Esophagus squamous epithelium (tissue), 5 donors: Measurements from ENCODE around the gene SUPT20H. TPM values are rescaled to one million over a fixed set of nuclear protein-coding genes. Genes with fewer than 3 reads are reported as not detected.

Source experiments
- DNase-seq: peaks from one replicate; lab custom pipeline; 2025; lab: John Stamatoyannopoulos, UW
- H3K27ac ChIP-seq, 4 donors: fragments of 200-600 bp; sonication (generic); one replicate each; pipeline ENCODE4 v1.5.1; 2016 to 2019; ENCODE audit warnings: mild to moderate bottlenecking in 1 of 4
- H3K27me3 ChIP-seq, 4 donors: fragments of 200-600 bp; sonication (generic); 1 replicate in 3 of 4; 2 replicates in 1 of 4; pipeline versions ENCODE4 v1.5.1 to v1.6.0; 2017 to 2021; ENCODE audit warnings: antibody characterized with exemption in 1 of 4
- H3K36me3 ChIP-seq, 3 donors: fragments of 200-600 bp; sonication (generic); one replicate each; pipeline ENCODE4 v1.5.1; 2016 to 2019
- H3K4me1 ChIP-seq, 3 donors: fragments of 200-600 bp; sonication (generic); one replicate each; pipeline ENCODE4 v1.5.1; 2017 to 2019
- H3K4me3 ChIP-seq, 4 donors: fragments of 200-600 bp; sonication (generic); 1 replicate in 3 of 4; 2 replicates in 1 of 4; pipeline ENCODE4 v1.5.1; 2016 to 2019; ENCODE audit warnings: mild to moderate bottlenecking in 2 of 4, moderate library complexity in 1 of 4
- H3K9me3 ChIP-seq, 3 donors: fragments of 200-600 bp; sonication (generic); one replicate each; pipeline ENCODE4 v1.5.1; 2016 to 2019
- CTCF ChIP-seq, 6 experiments: fragments of 450-650 bp in 4 of 6; fragments of 200-600 bp in 2 of 6; sonication (generic) in 2 of 6; IDR thresholded peaks; one replicate each; pipeline ENCODE4 v1.5.1; 2016 to 2019; ENCODE audit warnings: antibody characterized with exemption in 6 of 6, mild to moderate bottlenecking in 4 of 6, moderate library complexity in 4 of 6
- POLR2A ChIP-seq, 4 donors: fragments of 450-650 bp; IDR thresholded peaks; one replicate each; pipeline ENCODE4 v1.6.1; 2017; ENCODE audit warnings: antibody characterized with exemption in 4 of 4, mild to moderate bottlenecking in 4 of 4, moderate library complexity in 3 of 4
- WGBS, 2 donors: methylation state at CpG; one replicate each; pipeline ENCODE4 v1.1.5; 2018; 5-methylcytosine and 5-hydroxymethylcytosine counted together
- intact Hi-C: fragments of 100-400 bp; cut with DNase I; formaldehyde crosslinking; loops from one replicate; pipeline ENCODE4 v1.15.0; 2022
- total RNA-seq, 4 donors: library from RNA; depleted of rRNA; stranded (reverse); fragments of >200 nt; gene quantifications; one replicate each; pipeline ENCODE4 v1.1.0, GENCODE V29; 2016
- donor health status: DM: yes; HTN: yes; CAD: no.

SUPT20H gene
- total RNA-seq, 4 donors from 2014 or later = 18.1 to 40.2 (median 27.1) TPM

GRCh38 chr13:36997716-36998427 lies 61.6 kb downstream of the SUPT20H start:
- Histone ChIP-seq H3K4me3 (peak overlapping the region; percentile 68 to 99 (median 93)), H3K27ac (peak overlapping the region in 3 of 4 donors; percentile 92 to 98 (median 94)), H3K36me3 (peaks cover 3 to 33% (median 4%) of the 10 kb centered on the region in 3 donors), H3K4me1 (peaks cover 0 to 33% (median 14%) of the 10 kb centered on the region in 3 donors), H3K27me3 (no peaks in the 10 kb centered on the region), H3K9me3 (no peaks in the 10 kb centered on the region)
- TF ChIP-seq CTCF (IDR thresholded peaks at IDR 0.05) = no peak
- TF ChIP-seq POLR2A (IDR thresholded peaks at IDR 0.05) = no peak
- WGBS, 2 donors = 56 to 57% methylated on average over 6 of the region's 6 CpGs
- no peak for DNase-seq
- intact Hi-C loops = loop anchor here (5.0 kb wide), 1 partner anchor 59 kb away; the partner anchor contains the start of gene SUPT20H

DNA sequence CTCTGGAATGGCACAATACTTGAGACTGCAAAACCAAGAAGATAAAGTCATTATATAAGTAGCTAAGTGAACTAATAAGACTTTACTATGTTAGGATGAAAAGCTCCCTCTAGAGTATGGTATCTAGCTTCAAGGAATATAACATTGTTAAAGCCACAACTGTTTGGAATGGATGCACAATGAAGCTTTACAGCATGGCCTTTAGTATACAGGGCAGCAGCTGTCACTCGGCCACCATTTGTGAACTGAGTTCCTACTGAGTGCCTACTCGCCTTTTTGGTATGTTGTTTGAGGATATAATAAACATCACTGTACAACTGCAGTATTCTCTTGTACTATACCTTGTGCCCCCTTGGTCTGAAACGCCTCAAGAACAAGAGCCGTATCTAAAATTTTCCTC lies 67.1 kb downstream of the SUPT20H start:
- H3K36me3 ChIP-seq = peaks cover 10 to 84% (median 16%) of the 10 kb centered on the region in 3 donors
- WGBS, 2 donors = 88 to 93% methylated on average over 4 of the region's 4 CpGs

DNA sequence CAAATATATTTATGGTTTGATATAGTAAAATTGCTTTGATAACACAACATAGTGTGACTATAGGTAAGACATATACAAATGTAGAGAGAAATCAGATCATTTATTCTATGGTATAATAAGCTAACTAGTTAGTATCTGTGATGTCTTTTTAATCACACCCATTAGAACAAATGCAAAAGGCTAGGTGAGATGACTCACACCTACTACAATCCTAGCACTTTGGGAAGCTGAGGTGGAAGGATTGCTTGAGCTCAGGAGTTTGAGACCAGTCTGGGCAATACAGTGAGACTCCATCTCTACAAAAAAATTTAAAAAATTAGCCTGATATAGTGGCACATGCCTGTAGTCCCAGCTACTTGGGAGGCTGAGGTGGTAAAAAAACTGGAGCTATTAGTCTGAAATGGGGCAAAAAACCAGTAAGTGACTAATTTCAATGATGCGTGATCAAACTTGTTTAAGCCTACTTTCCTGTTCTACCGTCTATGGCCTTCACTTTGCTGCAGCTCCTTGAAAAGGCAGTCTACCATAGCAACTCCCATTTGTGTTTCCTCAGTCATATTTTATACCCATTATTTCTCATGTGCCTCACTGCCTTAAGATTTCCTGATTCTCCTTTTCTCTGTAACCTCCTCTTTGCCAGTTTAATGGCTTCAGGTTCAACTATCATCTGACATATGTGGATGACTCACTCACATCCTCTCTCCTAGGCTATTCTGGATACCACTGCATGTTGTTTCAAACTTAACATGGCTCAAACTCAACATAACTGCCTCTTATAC lies 72.8 kb downstream of the SUPT20H start:
- Histone ChIP-seq H3K27me3 (no peaks in the 10 kb centered on the region), H3K36me3 (peaks cover 0 to 97% (median 20%) of the 10 kb centered on the region in 3 donors), H3K9me3 (no peaks in the 10 kb centered on the region), H3K4me3 (no peak overlapping the region), H3K4me1 (peaks cover 0 to 12% (median 0%) of the 10 kb centered on the region in 3 donors), H3K27ac (peak overlapping the region in 1 of 4 donors; percentile 13)
- DNase-seq = no peak
- no peak for TF ChIP-seq CTCF (IDR thresholded peaks at IDR 0.05)
- WGBS, 2 donors = 59 to 63% methylated on average over 2 of the region's 2 CpGs
- intact Hi-C loops = no loop called here

More for the DNA sequence above, 67.1 kb downstream of the SUPT20H start:
- TF ChIP-seq POLR2A (IDR thresholded peaks at IDR 0.05) = no peak
- no peak for TF ChIP-seq CTCF (IDR thresholded peaks at IDR 0.05)
- Histone ChIP-seq H3K4me1 (peaks cover 0 to 9% (median 0%) of the 10 kb centered on the region in 3 donors), H3K27me3 (no peaks in the 10 kb centered on the region), H3K4me3 (no peak overlapping the region), H3K27ac (no peak overlapping the region), H3K9me3 (no peaks in the 10 kb centered on the region)
- no peak for DNase-seq
- intact Hi-C loops = no loop called here

DNA sequence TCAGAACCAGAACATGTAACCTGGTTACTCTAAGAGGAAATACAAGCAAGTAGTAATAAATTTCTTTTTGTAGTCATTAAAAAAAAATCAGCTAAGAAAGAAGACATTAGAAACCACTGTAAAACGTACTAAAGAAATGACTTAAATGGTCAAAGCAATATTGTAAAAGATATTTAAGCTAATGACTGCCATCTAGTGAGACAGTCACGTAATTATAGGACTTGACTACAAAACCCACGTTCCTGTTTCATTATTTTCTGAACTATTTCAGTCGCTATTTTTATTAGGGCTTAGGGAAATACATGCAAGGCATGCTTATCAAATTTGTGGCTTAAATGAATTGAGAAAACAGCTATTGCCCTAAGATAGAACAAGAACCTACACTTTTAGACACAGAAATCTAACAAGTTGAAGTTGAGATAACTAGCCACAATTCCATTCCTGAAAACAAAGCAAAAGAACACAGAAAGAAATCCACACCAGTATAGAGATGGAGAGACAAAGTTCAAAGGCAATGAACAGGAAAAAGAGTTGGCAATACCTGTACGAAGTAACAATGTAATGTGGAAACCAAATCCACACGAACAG lies 78.2 kb downstream of the SUPT20H start:
- Histone ChIP-seq H3K27me3 (no peaks in the 10 kb centered on the region), H3K9me3 (no peaks in the 10 kb centered on the region), H3K4me1 (no peaks in the 10 kb centered on the region), H3K36me3 (peaks cover 0 to 94% (median 26%) of the 10 kb centered on the region in 3 donors), H3K4me3 (no peak overlapping the region), H3K27ac (no peak overlapping the region)
- no peak for TF ChIP-seq POLR2A (IDR thresholded peaks at IDR 0.05)
- TF ChIP-seq CTCF (IDR thresholded peaks at IDR 0.05) = peak in 5 of 6 experiments; percentile 24 to 65 (median 33)
- intact Hi-C loops = no loop called here
- WGBS, 2 donors = 28% methylated on average over 6 of the region's 6 CpGs
- DNase-seq = no peak
